Embryonic facial prominence (tissue), 1 donor: ENCODE data around the gene RABGAP1.

Source experiments
- DNase-seq: peaks from one replicate; pipeline ENCODE4 v3.0.0-alpha.2; 2016; ENCODE audit errors: extremely low spot score

RABGAP1 gene

GRCh38 chr9:123111427-123112014 lies 170.7 kb downstream of the RABGAP1 start:
- no peak for DNase-seq

DNA sequence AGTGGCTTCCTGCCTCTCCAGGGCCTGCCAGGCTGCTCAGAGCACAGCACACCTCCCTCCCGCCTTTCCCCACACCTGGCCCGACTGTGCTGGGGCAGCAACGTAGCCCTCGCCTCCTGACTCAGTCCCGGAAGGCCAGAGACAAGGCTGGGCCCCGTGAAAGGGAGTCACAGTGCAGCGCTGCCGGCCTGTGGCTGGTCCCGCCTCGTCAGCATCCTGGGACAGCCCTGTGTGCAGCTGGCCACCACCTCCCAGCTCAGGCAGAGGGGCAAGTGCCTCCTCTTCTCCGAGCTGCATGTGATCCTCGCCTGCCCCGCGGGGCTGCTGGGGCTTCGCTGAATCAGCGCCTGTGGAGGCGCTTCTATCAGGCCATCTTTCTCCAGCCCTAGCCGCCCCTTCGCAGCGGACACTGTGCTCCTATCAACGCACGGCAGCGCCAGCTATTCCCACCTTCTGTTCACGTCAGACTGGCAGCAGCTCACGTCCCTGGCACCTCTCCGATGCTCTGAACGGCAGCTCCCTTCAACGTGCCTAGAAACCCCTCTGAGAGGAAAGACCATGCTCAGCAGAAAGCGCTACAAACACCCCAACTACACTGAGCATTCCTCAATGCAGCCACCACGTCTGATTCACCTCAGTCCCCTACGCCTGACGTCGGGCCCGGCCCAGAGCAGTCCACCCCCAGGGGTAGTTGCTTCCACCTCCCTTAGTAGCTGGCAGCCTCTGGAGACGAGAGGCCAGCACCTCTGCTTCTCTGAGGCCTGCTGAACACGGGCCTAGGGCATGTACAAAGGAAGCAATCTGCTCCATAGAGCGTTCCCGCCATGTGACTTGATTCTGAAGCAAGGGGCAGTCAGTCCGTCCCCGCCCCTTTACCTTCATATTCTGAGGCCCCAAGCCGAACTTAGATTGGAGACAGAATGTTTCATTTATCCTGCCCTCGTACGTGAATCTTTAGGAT lies 171.5 kb downstream of the RABGAP1 start:
- DNase-seq, result no peak

DNA sequence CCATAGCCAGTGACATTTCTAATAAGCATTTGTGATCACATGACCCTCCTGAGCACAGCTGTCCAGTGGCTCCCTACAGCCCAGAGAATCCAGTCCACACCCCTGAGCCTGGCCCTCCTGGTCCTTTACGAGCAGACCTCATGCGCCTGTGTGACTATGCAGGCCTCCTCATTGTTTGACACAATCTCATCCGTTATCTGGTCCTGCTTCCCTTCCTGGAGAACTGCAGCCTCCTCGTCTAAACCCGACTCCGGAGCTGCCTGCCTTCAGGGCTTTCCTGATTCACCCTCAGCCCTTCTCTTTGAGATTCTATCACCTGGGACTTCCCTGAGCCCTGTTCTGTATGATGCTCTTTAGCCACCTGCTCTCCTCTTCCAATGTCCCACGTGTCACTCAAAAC lies 172.4 kb downstream of the RABGAP1 start:
- DNase-seq, result no peak

GRCh38 chr9:123115146-123115913 lies 174.5 kb downstream of the RABGAP1 start:
- DNase-seq, result no peak

GRCh38 chr9:123116036-123116435 lies 175.2 kb downstream of the RABGAP1 start:
- no peak for DNase-seq

- DNase-seq, result no peak
These were observed 178.7 kb downstream of the RABGAP1 start for GRCh38 chr9:123119566-123119965.

DNA sequence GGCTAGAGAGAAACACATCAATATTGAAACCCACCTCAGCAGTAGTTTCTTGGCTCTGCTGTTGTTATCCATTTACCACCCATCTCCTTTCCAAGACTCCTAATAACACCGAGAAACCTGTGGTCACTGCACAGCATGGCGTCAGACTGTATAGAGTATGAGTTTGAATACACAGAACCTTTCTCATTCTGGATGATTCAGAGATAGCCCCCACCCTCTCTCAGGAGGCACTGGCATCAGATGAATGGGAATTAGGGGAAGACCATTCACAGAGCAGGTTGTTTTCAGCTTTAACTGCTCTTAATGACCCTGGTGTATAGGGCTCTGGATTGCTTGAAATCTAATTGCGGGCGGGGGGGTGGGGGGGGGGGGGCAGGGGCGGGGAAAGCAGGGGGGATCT lies 179.3 kb downstream of the RABGAP1 start:
- DNase-seq, result no peak

GRCh38 chr9:123120953-123121352 lies 180.1 kb downstream of the RABGAP1 start:
- no peak for DNase-seq

DNA sequence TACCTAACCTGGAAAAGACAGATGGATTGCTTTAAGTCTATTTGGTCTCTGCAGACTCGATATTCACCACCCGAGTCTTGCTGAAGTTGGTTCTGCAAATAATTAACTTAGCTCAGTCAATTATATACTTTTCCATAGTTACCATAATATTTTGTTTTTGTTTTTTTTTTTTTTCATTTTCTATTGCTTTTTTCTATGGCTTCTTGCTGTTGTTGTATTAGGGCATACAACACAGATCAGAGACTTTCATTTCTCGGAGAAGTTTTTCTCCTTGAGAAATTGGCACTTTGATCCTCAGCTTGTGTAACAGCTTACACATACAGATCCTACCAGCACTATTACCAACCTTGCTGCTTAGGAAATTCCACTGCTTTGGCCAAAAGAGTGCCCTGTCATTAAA lies 180.6 kb downstream of the RABGAP1 start:
- no peak for DNase-seq

DNA sequence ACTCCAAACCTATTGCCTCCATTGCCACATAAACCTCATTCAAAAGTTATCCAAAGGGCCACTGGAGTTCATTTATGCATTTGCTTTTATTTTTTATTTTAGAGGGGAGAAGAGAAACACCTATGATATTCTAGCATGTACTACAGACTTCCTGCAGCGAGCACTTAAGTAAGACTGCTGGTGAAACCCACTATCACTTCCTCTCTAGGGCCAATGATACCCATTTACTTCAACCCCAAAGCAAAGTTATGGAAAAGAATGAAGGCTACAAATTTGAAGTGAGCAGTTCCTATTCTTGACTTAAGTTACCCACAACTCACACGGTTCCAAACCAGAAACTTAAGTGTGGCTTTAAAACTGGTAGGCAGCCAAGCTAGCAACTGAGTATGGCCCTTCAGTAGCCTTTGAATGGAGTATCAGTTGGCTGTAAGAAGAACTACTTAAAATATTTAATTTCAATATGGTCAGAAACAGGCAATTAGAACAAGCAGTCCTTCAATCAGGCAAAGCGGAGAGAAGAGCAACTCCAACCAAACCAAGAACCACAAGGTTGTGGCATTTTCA lies 186.8 kb downstream of the RABGAP1 start:
- no peak for DNase-seq

- no peak for DNase-seq
These were observed 187.8 kb downstream of the RABGAP1 start for GRCh38 chr9:123128591-123128990.

- DNase-seq, result no peak
These were observed 188.6 kb downstream of the RABGAP1 start for GRCh38 chr9:123129423-123129822.

GRCh38 chr9:123131258-123131657 lies 190.4 kb downstream of the RABGAP1 start:
- DNase-seq, result no peak

DNA sequence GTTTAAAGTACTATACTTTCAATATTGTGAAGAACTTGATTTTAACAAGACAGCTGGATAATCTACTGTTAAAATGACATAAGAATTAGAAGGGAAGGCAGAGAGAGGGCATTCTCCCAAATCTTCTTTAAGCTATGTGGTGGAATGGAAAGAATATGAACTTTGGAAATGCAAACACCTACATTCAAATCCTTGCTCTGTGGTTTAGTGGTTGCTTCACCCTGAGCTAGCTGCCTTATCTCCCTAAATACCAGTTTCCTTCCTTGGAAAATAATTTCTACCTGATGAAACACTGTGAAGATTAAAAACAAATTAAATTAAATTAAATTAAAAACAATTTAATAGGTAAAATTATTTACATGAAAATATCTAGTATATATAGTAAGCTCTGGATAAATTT lies 191.2 kb downstream of the RABGAP1 start:
- no peak for DNase-seq

- DNase-seq, result no peak
These were observed 191.9 kb downstream of the RABGAP1 start for GRCh38 chr9:123132696-123133095.

DNA sequence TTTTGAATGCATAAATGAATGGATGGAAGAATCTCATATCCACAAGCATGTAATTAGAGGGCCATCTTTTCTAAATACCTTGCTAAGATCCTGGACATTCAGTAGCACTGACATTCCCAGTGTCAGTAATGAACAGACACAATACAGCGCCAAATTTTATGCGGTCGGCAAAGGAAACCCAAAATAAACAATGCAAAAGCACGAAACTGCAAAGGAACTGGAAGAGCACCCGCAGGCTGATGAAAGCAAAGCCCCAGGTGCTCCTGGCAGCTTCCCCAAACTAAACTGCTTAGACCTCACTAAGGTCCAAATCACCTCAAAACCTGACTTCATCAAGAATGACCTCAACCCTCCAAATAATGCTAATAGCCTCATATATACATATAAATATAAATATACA lies 194.6 kb downstream of the RABGAP1 start:
- DNase-seq, result no peak

DNA sequence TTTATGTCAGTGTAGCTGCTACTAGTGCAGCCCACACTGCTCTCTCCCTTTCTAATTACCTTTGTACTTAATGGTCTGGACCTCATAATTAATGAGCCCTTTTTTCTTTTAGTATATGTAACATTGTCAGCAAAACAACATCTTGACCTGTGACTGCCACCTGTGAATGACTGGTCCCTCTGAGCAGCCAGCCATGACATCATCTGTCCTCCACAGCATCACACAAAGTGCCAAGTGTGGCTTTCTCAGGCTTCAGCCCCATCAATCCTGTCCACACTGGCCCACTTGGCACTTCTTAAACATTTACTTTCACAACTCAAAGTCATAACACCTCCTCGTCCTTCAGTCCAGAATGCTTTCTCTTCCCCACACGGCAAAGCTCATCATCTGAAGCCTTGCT lies 197.3 kb downstream of the RABGAP1 start:
- no peak for DNase-seq

DNA sequence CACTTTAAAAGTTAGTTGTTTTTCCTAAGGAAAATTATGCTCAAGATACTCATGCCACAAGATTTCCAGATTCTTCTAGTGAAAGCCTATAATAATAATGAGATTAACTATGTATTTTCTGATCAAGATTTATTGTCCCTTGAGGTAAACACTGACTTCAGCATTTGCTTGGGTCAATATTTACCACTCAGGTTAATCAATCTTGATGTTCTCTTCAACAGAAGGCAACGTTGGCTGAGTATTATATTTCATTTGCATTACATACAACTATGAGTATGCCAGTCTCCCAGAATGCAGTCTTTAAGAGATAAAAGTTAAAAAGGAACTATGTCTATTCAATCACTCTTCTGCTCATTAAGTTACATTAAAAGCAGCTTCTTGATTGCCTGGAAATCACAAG lies 208.2 kb downstream of the RABGAP1 start:
- DNase-seq, result no peak

- no peak for DNase-seq
These were observed 210.1 kb downstream of the RABGAP1 start for GRCh38 chr9:123150708-123151503.
